Limb (tissue), 2 donors: ENCODE data around the gene RPS25.
"Not testable (repeated sequence)": the region's sequence is repeated elsewhere in the genome, so short reads cannot be mapped to it uniquely, and the experiment has no call there.

Experiments used
- DNase-seq, 2 donors: peaks; one replicate each; pipeline ENCODE4 v3.0.0-alpha.2; 2016; ENCODE audit errors: extremely low spot score in 2 of 2

Gene RPS25

GRCh38 chr11:119039471-119039870, 21.3 kb upstream of the RPS25 start:
- not testable (repeated sequence) for DNase-seq

GRCh38 chr11:119038884-119039283, 20.7 kb upstream of the RPS25 start:
- no peak for DNase-seq

DNA sequence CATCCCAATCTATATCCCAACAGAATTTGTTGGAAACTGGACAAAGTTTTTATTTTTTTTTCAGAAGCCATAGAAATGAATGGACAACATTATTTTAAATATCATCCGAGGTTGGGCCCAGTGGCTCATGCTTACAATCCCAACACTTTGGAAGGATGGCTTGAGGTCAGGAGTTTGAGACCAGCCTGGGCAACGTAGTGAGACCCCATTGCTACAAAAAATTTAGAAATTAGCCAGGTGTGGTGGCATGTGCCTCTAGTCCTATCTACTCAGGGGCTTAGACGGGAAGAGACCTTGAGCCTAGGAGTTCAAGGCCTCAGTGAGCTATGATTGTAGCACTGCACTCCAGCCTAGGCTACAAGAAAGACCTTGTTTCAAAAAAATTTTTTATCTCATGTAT, 16.7 kb upstream of the RPS25 start:
- no peak for DNase-seq

DNA sequence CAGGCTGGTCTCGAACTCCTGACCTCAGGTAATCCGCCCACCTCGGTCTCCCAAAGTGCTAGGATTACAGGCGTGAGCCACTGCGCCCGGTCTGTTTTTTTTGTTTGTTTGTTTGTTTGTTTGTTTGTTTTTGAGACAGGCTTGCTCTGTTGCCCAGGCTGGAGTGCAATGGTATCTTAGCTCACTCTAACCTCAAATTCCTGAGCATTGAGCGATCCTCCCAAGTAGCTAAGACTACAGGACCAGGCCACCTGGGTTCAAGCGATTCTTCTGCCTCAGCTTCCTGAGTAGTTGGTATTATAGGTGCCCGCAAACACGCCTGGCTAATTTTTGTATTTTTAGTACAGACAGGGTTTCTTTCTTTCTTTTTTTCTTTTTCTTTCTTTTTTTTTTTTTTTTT, 15.3 kb upstream of the RPS25 start:
- not testable (repeated sequence) for DNase-seq

DNA sequence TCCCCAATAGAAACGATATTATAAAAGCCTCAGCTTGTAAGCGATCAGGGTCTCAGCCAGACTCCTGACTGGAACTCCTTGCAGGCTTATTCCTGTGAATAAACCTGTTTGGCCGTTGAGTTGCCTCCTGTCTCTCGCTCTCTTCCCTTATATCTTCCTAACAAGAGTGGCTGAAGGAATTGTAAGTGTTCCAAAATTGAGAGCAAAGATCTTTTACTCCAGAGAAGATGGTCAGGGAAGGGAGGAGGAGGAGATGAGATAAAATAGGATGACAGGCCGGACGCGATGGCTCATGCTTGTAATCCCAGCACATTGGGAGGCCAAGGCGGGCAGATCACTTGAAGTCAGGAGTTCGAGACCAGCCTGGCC, 13.8 kb upstream of the RPS25 start:
- DNase-seq = no peak

DNA sequence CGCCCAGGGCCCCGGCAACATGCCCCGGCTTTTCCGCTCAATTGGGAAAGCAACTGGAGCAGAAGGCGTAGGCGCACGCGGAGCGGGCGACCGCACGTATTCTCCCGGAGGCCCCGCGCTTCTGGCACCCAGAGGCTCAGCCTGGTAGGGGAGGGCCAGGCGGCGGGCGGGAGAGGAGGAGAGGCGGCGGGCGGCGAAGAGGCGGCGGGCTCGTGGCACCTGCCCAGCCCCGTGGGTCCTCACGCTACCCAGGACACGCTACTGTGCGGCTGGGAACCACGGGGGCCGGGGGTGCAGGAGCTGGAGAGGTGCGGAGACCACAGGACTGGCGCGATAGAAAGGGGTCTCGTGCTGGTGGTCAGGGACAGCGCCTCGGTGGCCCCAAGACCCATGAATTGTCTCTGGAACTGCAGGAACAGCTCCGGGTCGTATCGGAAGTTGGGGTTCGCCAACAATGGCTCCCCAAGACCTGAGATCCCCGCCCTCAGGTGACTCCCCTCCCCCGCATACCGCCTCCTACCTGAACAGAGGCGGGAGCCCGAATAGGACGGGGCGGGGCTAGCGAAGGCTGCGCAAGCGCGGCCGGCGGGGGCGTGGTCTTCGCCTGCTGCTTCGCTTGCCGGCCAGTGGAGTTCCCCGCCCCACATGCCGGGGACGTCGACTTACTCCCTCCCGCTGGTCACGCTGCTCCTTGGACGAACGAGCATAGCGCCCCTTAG, 12.3 kb upstream of the RPS25 start, which contains the start of gene SLC37A4:
Gene SLC37A4, minus strand, starts transcription at position 549 of the 719 bp plus-strand sequence.
- DNase-seq = peak; percentile 93 to 97

GRCh38 chr11:119030029-119030328, 11.8 kb upstream of the RPS25 start:
- DNase-seq = no peak

DNA sequence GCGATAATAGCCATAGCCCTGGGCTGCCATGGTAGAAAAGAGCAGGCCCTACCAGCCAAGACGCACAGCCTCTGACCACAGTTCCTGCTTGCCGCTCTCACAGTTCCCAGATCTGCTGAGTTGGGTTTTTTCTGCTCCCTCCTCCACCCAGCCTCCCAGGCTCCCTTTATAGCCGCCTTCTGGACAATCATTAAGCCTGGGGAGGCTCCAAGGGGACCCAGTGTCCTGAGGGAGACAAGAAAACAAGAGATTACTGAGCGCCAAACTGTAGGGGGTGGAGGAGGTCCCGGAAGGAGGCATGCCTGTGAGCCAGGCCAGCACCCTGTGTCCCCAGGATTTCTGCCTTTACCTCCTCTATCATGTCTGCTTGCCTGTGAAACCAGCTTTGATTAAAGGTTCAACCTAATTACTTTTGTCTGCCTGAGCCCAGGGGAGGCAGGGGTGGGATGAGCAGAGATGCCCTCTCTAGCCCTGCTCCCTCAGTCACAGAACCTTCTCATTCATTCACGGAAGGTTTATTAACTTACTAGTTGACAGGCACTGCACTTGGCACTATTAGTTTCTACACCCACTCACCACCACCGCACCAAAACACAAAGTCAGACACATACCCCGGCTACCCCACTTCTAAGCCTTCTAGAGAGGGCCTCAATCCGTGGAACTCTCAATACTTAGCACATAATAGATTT, 11.3 kb upstream of the RPS25 start:
- DNase-seq = no peak

- DNase-seq = no peak
Observed at GRCh38 chr11:119029069-119029339, 10.9 kb upstream of the RPS25 start.

DNA sequence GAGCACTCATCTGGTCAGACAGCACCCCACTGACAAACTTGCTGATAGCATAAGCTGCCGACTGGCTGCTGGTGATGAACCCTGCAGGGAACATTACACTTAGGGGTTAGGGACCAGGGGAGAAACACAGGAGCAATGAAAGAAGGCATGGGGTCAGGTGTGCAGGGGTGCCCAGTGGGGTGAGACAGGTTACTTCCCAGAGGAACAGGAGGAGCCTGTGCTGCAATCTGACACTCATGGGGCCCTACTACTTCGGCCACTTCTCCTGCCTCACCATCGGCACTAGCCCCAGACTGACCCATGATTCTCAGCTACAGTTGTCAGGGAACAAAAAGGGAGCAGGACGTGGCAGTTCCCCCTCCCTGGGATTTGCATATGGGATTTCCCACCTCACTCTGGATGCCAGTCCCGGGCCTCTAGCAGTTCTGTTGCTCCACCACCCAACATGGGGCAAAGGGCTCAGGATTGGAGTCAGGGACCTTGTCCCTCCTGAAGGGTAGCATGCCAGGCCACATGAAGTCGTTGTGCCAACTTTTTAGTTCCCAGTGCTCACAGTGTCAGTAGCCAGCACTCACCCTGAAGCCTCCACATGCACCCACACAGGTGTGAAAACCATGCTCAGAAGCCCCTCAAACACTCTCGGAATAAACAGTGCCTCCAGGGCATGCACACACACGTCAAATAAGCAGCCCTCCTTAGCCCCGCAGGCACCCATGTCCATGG, 10.4 kb upstream of the RPS25 start:
- DNase-seq = no peak

DNA sequence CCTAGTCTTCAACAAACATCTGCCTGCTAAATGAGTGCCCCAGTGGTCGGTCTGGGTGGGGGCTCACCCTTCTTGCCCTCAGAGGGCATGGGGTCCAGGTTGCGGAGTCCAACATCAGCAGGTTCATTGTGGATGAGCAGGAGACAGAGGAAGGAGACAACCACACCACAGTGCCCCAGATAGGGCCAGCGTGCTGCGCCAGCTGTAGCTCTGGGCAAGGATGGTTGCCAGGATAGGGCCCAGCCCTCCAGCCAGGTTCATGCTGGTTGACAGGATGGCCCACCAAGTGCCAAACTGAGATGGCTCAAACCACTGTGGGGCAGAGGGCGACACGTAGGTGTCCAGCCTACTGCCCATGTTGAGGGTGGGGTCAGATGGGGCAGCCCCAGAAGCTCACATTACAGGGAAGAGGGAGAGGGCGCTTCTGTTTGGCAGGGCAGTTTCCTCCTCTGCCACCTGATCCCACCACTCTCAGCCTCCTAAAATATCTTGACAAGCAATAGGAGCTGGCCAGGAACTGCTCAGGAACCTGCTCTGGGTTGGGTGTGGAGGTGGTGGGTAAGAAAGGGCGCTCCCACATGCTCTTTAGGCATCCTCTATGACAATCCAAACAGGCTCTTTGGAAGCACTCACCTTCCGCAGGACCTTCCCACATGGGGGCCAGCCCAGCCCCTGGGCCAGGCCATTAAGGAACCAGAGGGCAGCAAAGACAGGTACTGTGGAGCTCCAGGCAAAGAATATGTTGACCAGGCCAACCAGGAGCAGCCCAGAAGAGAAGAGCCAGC, 9.6 kb upstream of the RPS25 start:
- no peak for DNase-seq

DNA sequence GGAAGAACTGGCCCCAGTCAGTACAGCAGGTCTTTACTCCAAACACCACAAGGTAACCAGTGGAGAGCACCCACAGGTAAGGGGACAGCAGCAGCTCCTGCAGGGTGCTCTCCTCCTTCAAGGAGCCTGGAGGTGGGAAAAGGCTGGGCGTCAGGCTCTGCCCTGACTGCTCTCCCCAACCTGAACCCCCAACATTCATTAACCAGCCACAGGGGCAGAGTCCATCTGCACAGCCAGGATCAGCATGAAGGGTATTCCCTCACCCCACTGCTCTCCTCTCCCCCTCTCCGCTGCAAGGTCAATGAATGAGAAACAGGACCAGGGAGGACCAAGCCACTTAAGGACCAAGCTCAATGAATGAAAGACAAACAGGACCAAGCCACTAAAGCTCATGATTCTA, 8.8 kb upstream of the RPS25 start:
- DNase-seq = no peak

GRCh38 chr11:119025978-119026766, 8.0 kb upstream of the RPS25 start:
- DNase-seq = no peak

DNA sequence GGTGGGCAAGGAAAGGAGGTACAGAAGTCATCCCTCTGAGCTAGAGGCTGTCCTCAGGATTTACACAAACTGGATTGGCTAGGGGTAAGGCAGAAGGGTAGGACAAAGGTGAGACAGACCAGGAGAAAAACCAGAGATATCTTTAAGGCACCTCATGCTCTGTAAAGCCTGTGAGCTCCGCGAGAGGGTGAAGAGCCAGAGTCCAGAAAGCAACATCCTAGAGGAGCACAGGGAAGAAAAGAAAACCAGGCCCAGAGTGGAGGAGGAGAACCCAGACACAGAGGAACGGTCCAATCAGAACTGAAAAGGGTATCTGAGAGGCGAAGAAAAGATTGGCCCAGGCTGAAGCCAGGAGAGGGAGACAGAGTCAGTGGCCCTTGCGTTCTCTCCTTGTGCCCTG, 7.4 kb upstream of the RPS25 start:
- DNase-seq = no peak

GRCh38 chr11:119025099-119025473, 6.9 kb upstream of the RPS25 start:
- DNase-seq = no peak

GRCh38 chr11:119024430-119025098, 6.4 kb upstream of the RPS25 start:
- no peak for DNase-seq

DNA sequence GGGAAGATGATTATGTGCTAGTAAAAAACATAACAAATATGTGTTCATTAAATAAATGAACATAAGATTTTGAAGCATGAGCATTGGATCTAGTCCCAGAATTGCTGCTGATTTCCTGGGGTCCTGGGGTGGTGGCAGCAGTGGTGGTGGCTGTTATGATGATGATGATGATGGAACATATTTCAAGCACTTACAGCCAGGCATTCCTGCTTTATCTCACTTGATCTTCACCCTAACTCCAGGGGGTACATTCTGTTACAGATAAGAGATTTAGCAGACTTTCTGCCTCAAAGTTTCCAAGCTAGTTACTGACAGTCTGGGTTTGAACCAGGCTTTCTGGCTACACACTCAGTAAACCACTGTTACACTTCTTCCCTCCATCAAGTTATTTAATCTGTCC, 5.6 kb upstream of the RPS25 start:
- no peak for DNase-seq

DNA sequence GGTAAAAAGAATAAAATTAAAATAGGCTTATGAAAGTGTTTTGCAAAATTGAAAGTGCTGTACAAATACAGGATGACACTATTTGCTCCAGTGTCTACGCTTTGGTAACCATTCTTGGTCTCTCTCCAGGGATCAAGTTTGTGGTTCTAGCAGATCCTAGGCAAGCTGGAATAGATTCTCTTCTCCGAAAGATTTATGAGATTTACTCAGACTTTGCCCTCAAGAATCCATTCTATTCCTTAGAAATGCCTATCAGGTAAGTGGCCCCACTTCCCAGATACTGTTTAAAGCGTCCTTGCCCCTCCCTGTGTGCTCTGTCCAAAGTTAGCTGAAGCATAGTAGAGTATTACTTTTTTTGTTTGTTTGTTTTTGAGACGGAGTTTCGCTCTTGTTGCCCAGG, 3.5 kb upstream of the RPS25 start:
- no peak for DNase-seq

DNA sequence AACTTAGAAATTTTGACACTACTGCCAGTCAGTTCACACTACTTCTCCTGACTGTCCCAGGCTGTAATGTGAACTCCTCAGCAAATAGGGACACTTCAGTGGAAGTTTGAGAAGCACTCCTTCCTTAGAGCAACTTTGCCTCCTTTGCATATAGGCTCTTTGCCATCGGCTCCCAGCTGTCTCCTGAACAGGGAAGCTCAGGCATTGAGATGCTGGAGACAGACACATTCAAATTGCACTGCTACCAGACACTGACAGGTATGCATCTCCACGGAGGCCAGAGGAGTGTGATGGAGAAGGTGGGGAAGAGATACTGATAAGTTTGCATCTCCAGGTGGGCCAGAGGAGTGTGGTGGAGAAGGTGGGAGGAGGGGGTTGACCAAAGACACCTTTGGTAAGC, 1.9 kb upstream of the RPS25 start:
- no peak for DNase-seq

GRCh38 chr11:119017377-119017776, 766 bp downstream of the RPS25 start:
- DNase-seq = not testable (repeated sequence)
